Activated CD4-positive, alpha-beta memory T cell treated with anti-CD3 and anti-CD28 coated beads, Interleukin-2, amount 10 ng/mL, durations not matched to agents 7 days and 5 days (primary cell): ENCODE measurements around the gene ASTN2. TPM values are rescaled to one million over a fixed set of nuclear protein-coding genes. Genes with fewer than 3 reads are reported as not detected.

Experiments
- CTCF ChIA-PET: fragments of 350-600 bp; sonication (Branson Sonifier 250); formaldehyde crosslinking; loops from one replicate; lab custom pipeline; 2021; ENCODE audit warnings: antibody characterized with exemption, inconsistent platforms; lab: Charles Lee
- POLR2A ChIA-PET: fragments of 350-600 bp; sonication (Branson Sonifier 250); formaldehyde crosslinking; loops from one replicate; lab custom pipeline; 2021; ENCODE audit warnings: antibody characterized with exemption; lab: Charles Lee
- DNase-seq: peaks from one replicate; pipeline ENCODE4 v3.0.0-alpha.2; 2020
- H3K27ac Mint-ChIP-seq: one replicate; pipeline ENCODE4 v1.8.0; 2021; ENCODE audit warnings: mild to moderate bottlenecking, mixed read lengths
- H3K27me3 Mint-ChIP-seq: one replicate; pipeline ENCODE4 v1.8.0; 2021; ENCODE audit warnings: mixed read lengths
- H3K36me3 Mint-ChIP-seq: one replicate; pipeline ENCODE4 v1.8.0; 2021; ENCODE audit warnings: low read depth, mixed read lengths
- H3K4me1 Mint-ChIP-seq: one replicate; pipeline ENCODE4 v1.8.0; 2021; ENCODE audit warnings: mixed read lengths
- H3K4me3 Mint-ChIP-seq: one replicate; pipeline ENCODE4 v1.8.0; 2021; ENCODE audit warnings: mild to moderate bottlenecking, mixed read lengths
- H3K9me3 Mint-ChIP-seq: one replicate; pipeline ENCODE4 v1.8.0; 2021; ENCODE audit warnings: mixed read lengths
- total RNA-seq, 2 experiments: library from RNA; stranded (reverse); gene quantifications; one replicate each; pipeline ENCODE4 v1.2.3, GENCODE V29; 2021

Gene ASTN2
- total RNA-seq, 2 experiments from 2014 or later: 2.5 to 3.0 TPM

- no peaks in the 10 kb centered on the region for H3K9me3 Mint-ChIP-seq
- H3K36me3 Mint-ChIP-seq: no peaks in the 10 kb centered on the region
- CTCF ChIA-PET: no interaction called here
- POLR2A ChIA-PET: no interaction called here
- H3K4me1 Mint-ChIP-seq: no peaks in the 10 kb centered on the region
- no peak for DNase-seq
- no peak overlapping the region for H3K4me3 Mint-ChIP-seq
- H3K27ac Mint-ChIP-seq: no peak overlapping the region
- H3K27me3 Mint-ChIP-seq: no peaks in the 10 kb centered on the region
Observed at GRCh38 chr9:116483622-116484491, 931.0 kb downstream of the ASTN2 start.

- POLR2A ChIA-PET: no interaction called here
- Mint-ChIP-seq H3K9me3 (no peaks in the 10 kb centered on the region), H3K4me3 (no peak overlapping the region), H3K4me1 (no peaks in the 10 kb centered on the region), H3K27me3 (no peaks in the 10 kb centered on the region), H3K27ac (no peak overlapping the region), H3K36me3 (no peaks in the 10 kb centered on the region)
- CTCF ChIA-PET: no interaction called here
- DNase-seq: no peak
Observed at GRCh38 chr9:116482740-116483139, 932.1 kb downstream of the ASTN2 start.

- no peaks in the 10 kb centered on the region for H3K27me3 Mint-ChIP-seq
- H3K27ac Mint-ChIP-seq: no peak overlapping the region
- DNase-seq: no peak
- no peaks in the 10 kb centered on the region for H3K36me3 Mint-ChIP-seq
- ChIA-PET CTCF (no interaction called here), POLR2A (no interaction called here)
- H3K4me3 Mint-ChIP-seq: no peak overlapping the region
- H3K4me1 Mint-ChIP-seq: no peaks in the 10 kb centered on the region
- no peaks in the 10 kb centered on the region for H3K9me3 Mint-ChIP-seq
Observed at GRCh38 chr9:116480700-116481099, 934.2 kb downstream of the ASTN2 start.

GRCh38 chr9:116479967-116480366 lies 934.9 kb downstream of the ASTN2 start:
- Mint-ChIP-seq H3K9me3 (no peaks in the 10 kb centered on the region), H3K4me1 (no peaks in the 10 kb centered on the region), H3K4me3 (no peak overlapping the region), H3K36me3 (no peaks in the 10 kb centered on the region), H3K27ac (no peak overlapping the region), H3K27me3 (no peaks in the 10 kb centered on the region)
- no peak for DNase-seq
- POLR2A ChIA-PET: no interaction called here
- CTCF ChIA-PET: no interaction called here

- Mint-ChIP-seq H3K9me3 (no peaks in the 10 kb centered on the region), H3K27me3 (no peaks in the 10 kb centered on the region), H3K27ac (no peak overlapping the region), H3K4me1 (no peaks in the 10 kb centered on the region), H3K4me3 (no peak overlapping the region), H3K36me3 (no peaks in the 10 kb centered on the region)
- ChIA-PET CTCF (no interaction called here), POLR2A (no interaction called here)
- no peak for DNase-seq
Observed at GRCh38 chr9:116479056-116479544, 935.8 kb downstream of the ASTN2 start.

- Mint-ChIP-seq H3K36me3 (no peaks in the 10 kb centered on the region), H3K27me3 (no peaks in the 10 kb centered on the region), H3K4me1 (no peaks in the 10 kb centered on the region), H3K27ac (no peak overlapping the region), H3K9me3 (no peaks in the 10 kb centered on the region), H3K4me3 (no peak overlapping the region)
- CTCF ChIA-PET: no interaction called here
- POLR2A ChIA-PET: no interaction called here
- DNase-seq: no peak
Observed at GRCh38 chr9:116477584-116478141, 937.2 kb downstream of the ASTN2 start.

- DNase-seq: no peak
- ChIA-PET CTCF (no interaction called here), POLR2A (no interaction called here)
- Mint-ChIP-seq H3K27ac (no peak overlapping the region), H3K4me1 (no peaks in the 10 kb centered on the region), H3K9me3 (no peaks in the 10 kb centered on the region), H3K4me3 (no peak overlapping the region), H3K27me3 (no peaks in the 10 kb centered on the region), H3K36me3 (no peaks in the 10 kb centered on the region)
Observed at GRCh38 chr9:116476935-116477381, 937.9 kb downstream of the ASTN2 start.

- no peak overlapping the region for H3K27ac Mint-ChIP-seq
- no peaks in the 10 kb centered on the region for H3K9me3 Mint-ChIP-seq
- H3K27me3 Mint-ChIP-seq: no peaks in the 10 kb centered on the region
- ChIA-PET POLR2A (no interaction called here), CTCF (no interaction called here)
- DNase-seq: no peak
- no peaks in the 10 kb centered on the region for H3K36me3 Mint-ChIP-seq
- no peaks in the 10 kb centered on the region for H3K4me1 Mint-ChIP-seq
- H3K4me3 Mint-ChIP-seq: no peak overlapping the region
Observed at GRCh38 chr9:116476002-116476401, 938.9 kb downstream of the ASTN2 start.

GRCh38 chr9:116475201-116475600 lies 939.7 kb downstream of the ASTN2 start:
- ChIA-PET CTCF (no interaction called here), POLR2A (no interaction called here)
- Mint-ChIP-seq H3K27me3 (no peaks in the 10 kb centered on the region), H3K9me3 (no peaks in the 10 kb centered on the region), H3K4me3 (no peak overlapping the region), H3K27ac (no peak overlapping the region), H3K36me3 (no peaks in the 10 kb centered on the region), H3K4me1 (peaks cover 2% of the 10 kb centered on the region)
- DNase-seq: no peak

GRCh38 chr9:116471944-116472506 lies 942.8 kb downstream of the ASTN2 start:
- POLR2A ChIA-PET: no interaction called here
- H3K4me3 Mint-ChIP-seq: no peak overlapping the region
- H3K27ac Mint-ChIP-seq: no peak overlapping the region
- no peaks in the 10 kb centered on the region for H3K36me3 Mint-ChIP-seq
- H3K9me3 Mint-ChIP-seq: no peaks in the 10 kb centered on the region
- peaks cover 9% of the 10 kb centered on the region for H3K4me1 Mint-ChIP-seq
- H3K27me3 Mint-ChIP-seq: no peaks in the 10 kb centered on the region
- DNase-seq: no peak
- CTCF ChIA-PET: interaction anchor here (0.7 kb wide), 1 partner anchor 51 kb away, joined by 3 read pairs; no protein-coding TSS in a partner anchor

GRCh38 chr9:116471093-116471906 lies 943.6 kb downstream of the ASTN2 start:
- Mint-ChIP-seq H3K9me3 (no peaks in the 10 kb centered on the region), H3K27ac (no peak overlapping the region), H3K27me3 (no peaks in the 10 kb centered on the region), H3K4me3 (no peak overlapping the region), H3K36me3 (no peaks in the 10 kb centered on the region), H3K4me1 (peaks cover 9% of the 10 kb centered on the region)
- ChIA-PET CTCF (no interaction called here), POLR2A (no interaction called here)
- DNase-seq: no peak

- Mint-ChIP-seq H3K36me3 (no peaks in the 10 kb centered on the region), H3K4me3 (no peak overlapping the region), H3K4me1 (peaks cover 9% of the 10 kb centered on the region), H3K27me3 (no peaks in the 10 kb centered on the region), H3K9me3 (no peaks in the 10 kb centered on the region), H3K27ac (no peak overlapping the region)
- DNase-seq: no peak
- CTCF ChIA-PET: no interaction called here
- POLR2A ChIA-PET: no interaction called here
Observed at GRCh38 chr9:116468793-116469527, 945.9 kb downstream of the ASTN2 start.
